Upper lobe of right lung (tissue), 1 donor: ENCODE results near the gene ATP1A3. TPM values are rescaled to one million over a fixed set of nuclear protein-coding genes. Genes with fewer than 3 reads are reported as not detected.
A peak's percentile ranks its signal among the peaks of the same experiment; 100 is the strongest.
"Not testable (repeated sequence)": the region's sequence is repeated elsewhere in the genome, so short reads cannot be mapped to it uniquely, and the experiment has no call there.

Experiments used
- ATAC-seq: fragments of 200-7000 bp; cut with Tn5 transposase; one replicate; pipeline ENCODE4 v1.9.1; 2020; ENCODE audit warnings: mild to moderate bottlenecking, moderate library complexity
- DNase-seq: peaks from one replicate; pipeline ENCODE4 v3.0.0-alpha.2; 2020
- H3K27ac ChIP-seq: fragments of 200-600 bp; one replicate; pipeline ENCODE4 v1.8.0; 2022
- H3K27me3 ChIP-seq: fragments of 200-600 bp; one replicate; pipeline ENCODE4 v1.8.0; 2022; ENCODE audit warnings: mild to moderate bottlenecking
- H3K36me3 ChIP-seq: fragments of 200-600 bp; one replicate; pipeline ENCODE4 v1.8.0; 2022
- H3K4me1 ChIP-seq: fragments of 200-600 bp; one replicate; pipeline ENCODE4 v1.8.0; 2022
- H3K4me3 ChIP-seq: fragments of 200-600 bp; one replicate; pipeline ENCODE4 v1.8.0; 2022; ENCODE audit warnings: mild to moderate bottlenecking
- H3K9me3 ChIP-seq: fragments of 200-600 bp; one replicate; pipeline ENCODE4 v1.8.0; 2022
- intact Hi-C: fragments of 100-400 bp; cut with DNase I; formaldehyde crosslinking; loops from one replicate; pipeline ENCODE4 v1.11.0; 2022
- total RNA-seq: library from RNA; stranded (reverse); fragmentation: NEBNext Ultra II Directional; extraction: Animal tissue kit (Norgen Biotek cat#: 25700); gene quantifications from one replicate; pipeline ENCODE4 v1.2.1, GENCODE V29; 2021
- TF ChIP-seq, protein P1 (sequence below): fragments of 200-600 bp; IDR thresholded peaks from one replicate; pipeline ENCODE4 v1.8.0; 2022; ENCODE audit warnings: antibody characterized with exemption
- donor health status: DM: no; HTN: yes; CAD: no; lungs with severe emphysema.

ATP1A3 gene
- total RNA-seq, 1 donor from 2014 or later: not detected

DNA sequence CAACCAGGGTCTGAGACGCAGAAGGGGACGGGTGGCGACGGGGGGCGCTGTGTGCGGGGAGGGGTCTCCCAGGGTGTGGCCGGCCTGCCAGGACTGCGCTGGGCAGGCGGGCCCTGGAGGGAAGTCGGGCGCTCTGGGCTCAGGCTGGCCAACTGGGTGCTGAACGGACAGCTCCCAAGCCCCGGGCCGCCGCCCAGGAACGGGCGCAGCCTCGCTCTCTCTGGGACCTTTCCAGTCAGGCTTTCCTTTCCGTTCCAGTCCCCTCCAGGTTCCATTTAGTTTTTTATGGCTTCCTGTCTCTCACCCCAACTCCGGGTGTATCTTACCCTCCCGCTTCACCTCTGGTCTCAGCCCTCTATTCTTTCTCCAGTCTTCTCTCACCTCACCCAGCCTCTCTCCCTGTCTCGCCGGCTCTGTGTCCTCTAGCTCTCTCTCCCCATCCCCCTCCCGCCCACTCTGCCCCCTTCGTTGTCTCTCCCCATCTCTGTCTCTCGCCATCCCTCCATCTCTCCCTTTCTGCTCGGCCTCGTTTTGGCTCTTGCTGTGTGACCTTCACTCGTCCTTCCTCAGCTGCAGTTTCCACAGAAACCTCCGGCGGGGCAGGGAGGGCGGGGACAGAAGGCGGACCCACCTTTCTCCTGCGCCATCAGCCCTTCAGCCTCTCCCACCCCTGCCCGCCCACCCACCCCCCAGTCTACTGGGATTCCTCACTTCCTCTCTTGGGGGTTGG, 3.3 kb upstream of the ATP1A3 start:
- Histone ChIP-seq H3K4me1 (peaks cover 7% of the 10 kb centered on the region), H3K36me3 (no peaks in the 10 kb centered on the region), H3K4me3 (no peak overlapping the region), H3K9me3 (no peaks in the 10 kb centered on the region), H3K27ac (no peak overlapping the region), H3K27me3 (peaks cover 81% of the 10 kb centered on the region)
- DNase-seq (no peak), ATAC-seq (peak; percentile 64)
- TF ChIP-seq, protein P1, sequence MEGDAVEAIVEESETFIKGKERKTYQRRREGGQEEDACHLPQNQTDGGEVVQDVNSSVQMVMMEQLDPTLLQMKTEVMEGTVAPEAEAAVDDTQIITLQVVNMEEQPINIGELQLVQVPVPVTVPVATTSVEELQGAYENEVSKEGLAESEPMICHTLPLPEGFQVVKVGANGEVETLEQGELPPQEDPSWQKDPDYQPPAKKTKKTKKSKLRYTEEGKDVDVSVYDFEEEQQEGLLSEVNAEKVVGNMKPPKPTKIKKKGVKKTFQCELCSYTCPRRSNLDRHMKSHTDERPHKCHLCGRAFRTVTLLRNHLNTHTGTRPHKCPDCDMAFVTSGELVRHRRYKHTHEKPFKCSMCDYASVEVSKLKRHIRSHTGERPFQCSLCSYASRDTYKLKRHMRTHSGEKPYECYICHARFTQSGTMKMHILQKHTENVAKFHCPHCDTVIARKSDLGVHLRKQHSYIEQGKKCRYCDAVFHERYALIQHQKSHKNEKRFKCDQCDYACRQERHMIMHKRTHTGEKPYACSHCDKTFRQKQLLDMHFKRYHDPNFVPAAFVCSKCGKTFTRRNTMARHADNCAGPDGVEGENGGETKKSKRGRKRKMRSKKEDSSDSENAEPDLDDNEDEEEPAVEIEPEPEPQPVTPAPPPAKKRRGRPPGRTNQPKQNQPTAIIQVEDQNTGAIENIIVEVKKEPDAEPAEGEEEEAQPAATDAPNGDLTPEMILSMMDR: no peak
- intact Hi-C loops: no loop called here

DNA sequence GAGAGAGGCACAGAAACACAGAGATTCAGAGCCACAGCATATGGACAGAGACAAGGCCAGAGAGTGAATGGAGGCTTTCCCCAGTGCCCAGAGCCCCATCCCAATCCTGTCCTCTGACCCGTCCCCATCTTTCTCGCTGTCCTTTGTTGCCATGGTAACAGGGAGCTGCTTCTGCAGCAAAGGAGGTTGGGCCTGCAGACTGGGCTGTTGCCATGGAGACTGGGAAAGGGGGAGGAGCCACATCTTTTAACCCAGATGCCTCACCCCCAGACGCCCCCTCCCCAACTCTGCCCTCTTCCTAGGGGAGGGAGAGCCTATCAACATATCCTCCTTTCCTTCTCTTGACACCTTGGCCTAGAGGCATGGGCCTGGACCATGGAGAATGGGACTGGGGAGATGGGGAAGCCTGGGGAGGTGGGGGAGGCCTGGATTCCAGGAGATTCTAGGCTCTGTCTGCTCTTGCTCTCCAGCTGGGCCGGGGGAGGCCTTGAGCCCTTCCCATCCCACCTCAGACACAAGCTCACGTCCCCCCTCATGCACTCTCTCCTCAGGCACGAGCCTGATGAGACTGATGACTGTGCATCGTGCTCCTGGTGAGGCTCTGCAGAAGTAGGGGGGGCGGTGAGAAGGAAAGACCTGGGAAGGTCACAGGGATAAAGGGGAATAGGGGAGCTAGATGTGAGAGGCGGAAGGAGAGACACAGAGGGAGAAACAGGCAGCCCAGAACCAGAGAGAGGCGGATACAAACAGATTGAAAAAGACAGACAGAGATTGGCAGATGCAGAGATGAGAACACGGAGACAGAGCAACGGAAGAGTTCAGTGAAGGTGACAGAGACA, 2.1 kb upstream of the ATP1A3 start:
- no peaks in the 10 kb centered on the region for H3K36me3 ChIP-seq
- DNase-seq: no peak
- ATAC-seq: no peak
- TF ChIP-seq, protein P1: no peak
- intact Hi-C loops: no loop called here
- H3K4me1 ChIP-seq: peaks cover 7% of the 10 kb centered on the region
- peaks cover 81% of the 10 kb centered on the region for H3K27me3 ChIP-seq
- H3K4me3 ChIP-seq: no peak overlapping the region
- no peaks in the 10 kb centered on the region for H3K9me3 ChIP-seq
- H3K27ac ChIP-seq: no peak overlapping the region

DNA sequence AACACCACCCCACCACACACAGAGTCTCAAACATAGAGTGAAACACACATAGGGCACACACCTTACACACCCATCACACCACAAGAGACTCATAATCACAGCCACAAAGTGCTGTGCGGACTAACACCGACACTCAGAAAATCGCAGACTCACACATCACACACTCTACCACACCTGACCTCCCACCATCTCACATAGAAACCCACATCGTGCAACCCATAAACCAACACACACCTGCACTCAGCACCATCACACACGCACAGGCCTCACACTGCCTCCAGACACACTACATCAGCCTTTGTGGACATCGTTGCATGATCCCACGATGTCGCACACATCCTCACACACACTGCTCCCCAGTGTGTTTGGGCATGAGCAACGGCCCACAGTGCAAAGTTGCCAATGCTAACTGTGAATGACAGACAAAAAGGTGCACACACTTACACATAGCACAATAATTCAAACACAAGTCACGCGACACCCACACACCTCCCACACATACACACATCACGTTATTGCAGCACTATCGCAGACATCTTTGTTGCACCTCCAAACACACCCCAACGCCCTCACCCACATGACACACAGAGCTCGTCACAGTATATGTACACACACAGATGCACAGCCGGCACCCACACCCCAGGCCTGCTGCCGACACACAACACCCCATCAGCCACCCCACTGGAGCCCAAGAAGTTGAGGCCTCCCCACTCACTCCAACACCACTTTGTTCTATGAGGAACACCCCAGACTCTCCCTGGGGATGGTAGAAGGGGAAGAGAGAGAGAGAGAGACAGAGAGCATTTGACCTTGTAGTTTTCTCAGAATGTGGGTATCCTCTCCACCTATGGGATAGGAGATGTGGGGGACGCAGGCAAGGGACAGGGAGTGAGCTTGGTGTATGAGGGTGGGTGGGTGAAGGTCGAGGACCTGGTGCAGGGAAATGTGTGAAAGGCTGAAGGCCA, 1.2 kb upstream of the ATP1A3 start:
- Histone ChIP-seq H3K4me1 (peaks cover 7% of the 10 kb centered on the region), H3K4me3 (no peak overlapping the region), H3K9me3 (no peaks in the 10 kb centered on the region), H3K36me3 (no peaks in the 10 kb centered on the region), H3K27ac (no peak overlapping the region), H3K27me3 (peaks cover 75% of the 10 kb centered on the region)
- intact Hi-C loops: no loop called here
- no peak for ATAC-seq
- TF ChIP-seq, protein P1: no peak
- DNase-seq: no peak

DNA sequence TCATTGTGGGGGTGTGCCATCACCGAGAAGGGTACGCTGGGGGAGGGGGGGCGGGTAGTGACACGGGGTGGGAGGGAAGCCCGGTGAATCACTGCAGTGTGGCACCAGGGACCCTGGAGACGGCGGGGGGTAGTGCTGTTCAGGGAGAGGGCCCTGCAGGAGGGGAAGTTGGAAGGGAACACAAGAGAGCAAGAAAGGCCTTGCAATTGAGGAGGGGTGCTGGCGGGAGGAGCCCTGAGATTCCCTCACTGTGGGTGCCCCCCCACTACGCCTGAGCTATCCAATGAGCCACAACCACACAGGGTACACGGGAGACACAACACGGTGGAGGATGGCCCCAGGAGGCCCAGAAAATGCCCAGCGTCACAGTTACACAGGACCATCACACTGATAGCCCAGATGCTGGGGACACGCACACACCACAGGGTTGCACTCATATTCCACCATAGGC, 516 bp upstream of the ATP1A3 start:
- H3K27me3 ChIP-seq: peaks cover 68% of the 10 kb centered on the region
- H3K4me1 ChIP-seq: peaks cover 7% of the 10 kb centered on the region
- no peak overlapping the region for H3K27ac ChIP-seq
- intact Hi-C loops: no loop called here
- no peaks in the 10 kb centered on the region for H3K36me3 ChIP-seq
- H3K9me3 ChIP-seq: no peaks in the 10 kb centered on the region
- ATAC-seq (no peak), DNase-seq (no peak)
- peak overlapping the region; percentile 43 for H3K4me3 ChIP-seq
- TF ChIP-seq, protein P1: no peak

DNA sequence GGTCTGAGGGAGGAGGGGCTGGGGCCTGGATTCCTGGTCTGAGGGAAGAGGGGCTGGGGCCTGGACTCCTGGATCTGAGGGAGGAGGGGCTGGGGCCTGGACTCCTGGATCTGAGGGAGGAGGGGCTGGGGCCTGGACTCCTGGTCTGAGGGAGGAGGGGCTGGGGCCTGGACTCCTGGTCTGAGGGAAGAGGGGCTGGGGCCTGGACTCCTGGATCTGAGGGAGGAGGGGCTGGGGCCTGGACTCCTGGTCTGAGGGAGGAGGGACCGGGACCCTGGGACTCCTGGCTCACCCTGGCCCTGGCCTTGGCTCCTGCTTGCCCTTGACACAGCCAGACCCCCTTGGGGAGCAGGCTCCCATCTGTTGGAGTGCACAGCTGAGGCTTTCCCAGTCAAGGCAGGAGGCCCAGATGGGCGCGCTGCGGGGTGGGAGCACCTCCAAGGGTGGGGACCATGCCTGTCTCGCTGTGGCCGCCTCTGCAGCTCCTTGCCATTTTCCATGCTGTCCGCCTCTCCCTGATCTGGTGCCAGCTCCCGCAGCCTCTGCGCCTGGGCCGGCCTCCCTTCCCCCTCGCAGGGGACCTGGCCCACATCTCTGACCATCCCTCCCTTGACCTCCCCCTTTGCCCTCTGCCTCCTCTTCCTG, 2.0 kb downstream of the ATP1A3 start:
- H3K36me3 ChIP-seq, intact Hi-C loops, H3K4me3 ChIP-seq, H3K9me3 ChIP-seq, ATAC-seq, H3K4me1 ChIP-seq, H3K27ac ChIP-seq, DNase-seq: not testable (repeated sequence)
- H3K27me3 ChIP-seq: peaks cover 51% of the 10 kb centered on the region
